GM23338 (cell line): ENCODE measurements around the gene SNX2. TPM values are rescaled to one million over a fixed set of nuclear protein-coding genes. Genes with fewer than 3 reads are reported as not detected.
"Not testable (repeated sequence)": the region's sequence is repeated elsewhere in the genome, so short reads cannot be mapped to it uniquely, and the experiment has no call there.

Source experiments
- ATAC-seq: fragments of 200-7000 bp; cut with Tn5 transposase; 3 replicates; pipeline ENCODE4 v1.9.1; 2020
- DNase-seq: peaks from one replicate; pipeline ENCODE4 v3.0.0-alpha.2; 2015; ENCODE audit warnings: low spot score
- H2AFZ ChIP-seq: fragments of 200-600 bp; sonication (generic); 2 replicates; pipeline ENCODE4 v1.8.0; 2016; ENCODE audit warnings: antibody characterized with exemption, mild to moderate bottlenecking, moderate library complexity
- H3F3A ChIP-seq: fragments of 200-600 bp; sonication (generic); replicated peaks from 2 replicates; pipeline ENCODE4 v1.8.0; 2017; ENCODE audit warnings: antibody characterized with exemption, mixed run types, low read depth
- H3K27ac ChIP-seq: fragments of 200-600 bp; sonication (generic); 2 replicates; pipeline ENCODE4 v1.6.1; 2016; ENCODE audit warnings: low read depth
- H3K27me3 ChIP-seq: fragments of 200-600 bp; sonication (generic); 2 replicates; pipeline ENCODE4 v1.8.0; 2016; ENCODE audit warnings: mild to moderate bottlenecking, mixed run types, moderate library complexity; ENCODE audit not compliant: insufficient read depth
- H3K36me3 ChIP-seq: fragments of 200-600 bp; sonication (generic); 2 replicates; pipeline ENCODE4 v1.8.0; 2016; ENCODE audit warnings: mild to moderate bottlenecking; ENCODE audit not compliant: insufficient read depth
- H3K4me1 ChIP-seq: fragments of 200-600 bp; sonication (generic); 2 replicates; pipeline ENCODE4 v1.8.0; 2016; ENCODE audit warnings: mild to moderate bottlenecking, moderate library complexity; ENCODE audit not compliant: insufficient read depth
- H3K4me2 ChIP-seq: fragments of 200-600 bp; sonication (generic); 2 replicates; pipeline ENCODE4 v1.7.1; 2017; ENCODE audit warnings: mixed run types
- H3K4me3 ChIP-seq: fragments of 200-600 bp; sonication (generic); 2 replicates; pipeline ENCODE4 v1.6.1; 2016; ENCODE audit warnings: mixed run types
- H3K79me2 ChIP-seq: fragments of 200-600 bp; sonication (generic); replicated peaks from 2 replicates; pipeline ENCODE4 v1.8.0; 2017; ENCODE audit warnings: mild to moderate bottlenecking; ENCODE audit not compliant: insufficient read depth
- H3K9me2 ChIP-seq: fragments of 200-600 bp; sonication (generic); 2 replicates; pipeline ENCODE4 v1.8.0; 2017; ENCODE audit not compliant: insufficient read depth
- H4K20me1 ChIP-seq: fragments of 200-600 bp; sonication (generic); replicated peaks from 2 replicates; pipeline ENCODE4 v1.8.0; 2017; ENCODE audit warnings: mild to moderate bottlenecking; ENCODE audit not compliant: insufficient read depth
- H3K27ac Mint-ChIP-seq: 2 replicates; pipeline ENCODE4 v1.8.0; 2020; ENCODE audit warnings: inconsistent platforms, mild to moderate bottlenecking, moderate library complexity, mixed read lengths
- H3K27me3 Mint-ChIP-seq: 3 replicates; pipeline ENCODE4 v1.8.0; 2022; ENCODE audit warnings: low read depth, mild to moderate bottlenecking, moderate library complexity, mixed read lengths, inconsistent platforms; ENCODE audit not compliant: insufficient read depth, poor library complexity
- H3K36me3 Mint-ChIP-seq: 3 replicates; pipeline ENCODE4 v1.8.0; 2021; ENCODE audit warnings: low read depth, mild to moderate bottlenecking, inconsistent platforms, moderate library complexity, mixed read lengths
- H3K4me1 Mint-ChIP-seq: 3 replicates; pipeline ENCODE4 v1.8.0; 2020; ENCODE audit warnings: mild to moderate bottlenecking, inconsistent platforms, mixed read lengths
- H3K4me3 Mint-ChIP-seq: 3 replicates; pipeline ENCODE4 v1.8.0; 2021; ENCODE audit warnings: moderate library complexity, mild to moderate bottlenecking, inconsistent platforms, mixed read lengths
- H3K9me3 Mint-ChIP-seq: 3 replicates; pipeline ENCODE4 v1.8.0; 2020; ENCODE audit warnings: moderate library complexity, mild to moderate bottlenecking, inconsistent platforms, mixed read lengths
- CREB1 ChIP-seq: fragments of 250-450 bp; sonication (Bioruptor Pico); IDR thresholded peaks from 2 replicates; pipeline ENCODE4 v1.5.0; 2020; ENCODE audit warnings: low read depth, mild to moderate bottlenecking, moderate library complexity
- EZH2 ChIP-seq: fragments of 200-600 bp; sonication (generic); IDR thresholded peaks from one replicate; pipeline ENCODE4 v1.8.0; 2017; ENCODE audit warnings: antibody characterized with exemption, mild to moderate bottlenecking, low read depth; ENCODE audit not compliant: unreplicated experiment
- EZH2phosphoT487 ChIP-seq: fragments of 200-600 bp; sonication (generic); IDR thresholded peaks from one replicate; pipeline ENCODE4 v1.8.1; 2018; ENCODE audit warnings: antibody characterized with exemption; ENCODE audit not compliant: unreplicated experiment
- JUNB ChIP-seq: IDR thresholded peaks from one replicate; pipeline ENCODE4 v1.6.1; 2016; ENCODE audit warnings: antibody characterized with exemption; ENCODE audit not compliant: unreplicated experiment
- NANOG ChIP-seq: IDR thresholded peaks from 2 replicates; pipeline ENCODE4 v1.6.1; 2016; ENCODE audit warnings: antibody characterized with exemption, borderline replicate concordance
- POLR2AphosphoS5 ChIP-seq: IDR thresholded peaks from 2 replicates; pipeline ENCODE4 v1.6.1; 2016; ENCODE audit warnings: antibody characterized with exemption, low read depth
- ZNF114 ChIP-seq: fragments of 250-450 bp; sonication (Bioruptor Pico); IDR thresholded peaks from 2 replicates; pipeline ENCODE4 v1.5.0; 2020; ENCODE audit warnings: mild to moderate bottlenecking, moderate library complexity
- ZNF331 ChIP-seq: fragments of 250-450 bp; sonication (Bioruptor Pico); IDR thresholded peaks from 2 replicates; pipeline ENCODE4 v1.5.0; 2020; ENCODE audit warnings: low read depth, mild to moderate bottlenecking, moderate library complexity
- polyA plus RNA-seq: library from polyadenylated mRNA; unstranded; fragments of >200 nt; fragmentation: Nextera tagmentation; extraction: Ambion mirVana; gene quantifications from 2 replicates; pipeline ENCODE4 v1.2.1, GENCODE V29; 2016
- total RNA-seq: library from RNA; depleted of rRNA; stranded (reverse); fragments of >200 nt; shearing (Covaris generic); gene quantifications from 2 replicates; pipeline ENCODE4 v1.2.3, GENCODE V29; 2014
- TF ChIP-seq, protein P1 (sequence below), 2 experiments: fragments of 200-600 bp in 1 of 2; sonication (generic) in 1 of 2; conservative IDR thresholded peaks; 2 replicates each; pipeline versions ENCODE4 v1.5.1 to v1.6.1; 2016 to 2017; ENCODE audit warnings: antibody characterized with exemption in 2 of 2, low read depth in 2 of 2, mild to moderate bottlenecking in 2 of 2, moderate library complexity in 1 of 2
- TF ChIP-seq, protein P2 (sequence below): IDR thresholded peaks from 2 replicates; pipeline ENCODE4 v1.6.1; 2016; ENCODE audit warnings: antibody characterized with exemption

The SNX2 gene
- total and polyA plus RNA-seq, 2 experiments from 2014 or later: 50.8 to 67.8 TPM

DNA sequence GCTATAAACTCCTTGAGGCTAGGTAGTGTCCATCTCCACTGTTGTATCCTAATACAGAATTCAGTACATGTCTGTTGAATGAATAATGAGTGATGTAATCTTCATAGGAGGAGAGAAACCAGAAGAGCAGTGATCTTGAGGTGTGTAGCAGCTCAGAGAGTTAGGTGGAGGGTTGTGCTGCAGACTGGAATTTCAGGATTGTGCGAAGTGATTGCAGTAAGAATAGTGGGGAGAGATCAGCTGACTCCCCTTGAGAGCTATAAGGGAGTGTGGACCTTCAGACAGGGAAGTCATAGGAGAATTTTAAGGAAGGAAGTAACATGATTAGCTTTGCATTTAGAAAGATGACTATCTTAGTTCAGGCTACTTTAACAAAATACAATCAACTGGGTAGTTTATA lies 74.9 kb downstream of the SNX2 start:
- Histone ChIP-seq H4K20me1 (no peaks in the 10 kb centered on the region), H3K4me1 (peaks cover 26% of the 10 kb centered on the region), H3K27ac (no peak overlapping the region), H3K27me3 (peaks cover 1% of the 10 kb centered on the region), H3K79me2 (peaks cover 15% of the 10 kb centered on the region), H3K36me3 (no peaks in the 10 kb centered on the region), H3K4me2 (no peak overlapping the region), H3K9me2 (no peaks in the 10 kb centered on the region), H3F3A (no peaks in the 10 kb centered on the region; the same call in 1 of the 2 replicates), H2AFZ (no peak overlapping the region), H3K4me3 (no peak overlapping the region)
- Mint-ChIP-seq H3K4me1 (peaks cover 19% of the 10 kb centered on the region), H3K27ac (no peak overlapping the region), H3K4me3 (no peak overlapping the region), H3K27me3 (peaks cover 8% of the 10 kb centered on the region), H3K36me3 (no peaks in the 10 kb centered on the region), H3K9me3 (no peaks in the 10 kb centered on the region)
- TF ChIP-seq, protein P1, sequence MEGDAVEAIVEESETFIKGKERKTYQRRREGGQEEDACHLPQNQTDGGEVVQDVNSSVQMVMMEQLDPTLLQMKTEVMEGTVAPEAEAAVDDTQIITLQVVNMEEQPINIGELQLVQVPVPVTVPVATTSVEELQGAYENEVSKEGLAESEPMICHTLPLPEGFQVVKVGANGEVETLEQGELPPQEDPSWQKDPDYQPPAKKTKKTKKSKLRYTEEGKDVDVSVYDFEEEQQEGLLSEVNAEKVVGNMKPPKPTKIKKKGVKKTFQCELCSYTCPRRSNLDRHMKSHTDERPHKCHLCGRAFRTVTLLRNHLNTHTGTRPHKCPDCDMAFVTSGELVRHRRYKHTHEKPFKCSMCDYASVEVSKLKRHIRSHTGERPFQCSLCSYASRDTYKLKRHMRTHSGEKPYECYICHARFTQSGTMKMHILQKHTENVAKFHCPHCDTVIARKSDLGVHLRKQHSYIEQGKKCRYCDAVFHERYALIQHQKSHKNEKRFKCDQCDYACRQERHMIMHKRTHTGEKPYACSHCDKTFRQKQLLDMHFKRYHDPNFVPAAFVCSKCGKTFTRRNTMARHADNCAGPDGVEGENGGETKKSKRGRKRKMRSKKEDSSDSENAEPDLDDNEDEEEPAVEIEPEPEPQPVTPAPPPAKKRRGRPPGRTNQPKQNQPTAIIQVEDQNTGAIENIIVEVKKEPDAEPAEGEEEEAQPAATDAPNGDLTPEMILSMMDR (conservative IDR thresholded peaks at IDR 0.05; ENCODE audit: low read depth in 2 of 2): no peak
- TF ChIP-seq, protein P2, sequence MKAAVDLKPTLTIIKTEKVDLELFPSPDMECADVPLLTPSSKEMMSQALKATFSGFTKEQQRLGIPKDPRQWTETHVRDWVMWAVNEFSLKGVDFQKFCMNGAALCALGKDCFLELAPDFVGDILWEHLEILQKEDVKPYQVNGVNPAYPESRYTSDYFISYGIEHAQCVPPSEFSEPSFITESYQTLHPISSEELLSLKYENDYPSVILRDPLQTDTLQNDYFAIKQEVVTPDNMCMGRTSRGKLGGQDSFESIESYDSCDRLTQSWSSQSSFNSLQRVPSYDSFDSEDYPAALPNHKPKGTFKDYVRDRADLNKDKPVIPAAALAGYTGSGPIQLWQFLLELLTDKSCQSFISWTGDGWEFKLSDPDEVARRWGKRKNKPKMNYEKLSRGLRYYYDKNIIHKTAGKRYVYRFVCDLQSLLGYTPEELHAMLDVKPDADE: no peak
- TF ChIP-seq EZH2: no peak
- no peak for DNase-seq
- ATAC-seq: no peak

DNA sequence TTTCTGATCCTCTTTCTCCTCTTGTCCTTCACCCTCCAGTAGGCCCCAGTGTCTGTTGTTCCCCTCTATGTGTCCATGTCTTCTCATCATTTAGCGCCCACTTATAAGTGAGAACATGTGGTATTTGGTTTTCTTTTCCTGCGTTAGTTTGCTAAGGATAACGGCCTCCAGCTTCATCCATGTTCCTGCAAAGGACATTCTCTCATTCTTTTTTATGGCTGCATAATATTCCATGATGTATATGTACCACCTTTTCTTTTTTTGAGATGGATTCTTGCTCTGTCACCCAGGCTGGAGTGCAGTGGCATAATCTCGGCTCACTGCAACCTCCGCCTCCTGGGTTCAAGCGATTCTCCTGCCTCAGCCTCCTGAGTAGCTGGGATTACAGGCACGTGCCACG lies 82.7 kb downstream of the SNX2 start:
- not testable (repeated sequence) for H3K36me3 Mint-ChIP-seq, H3K4me3 Mint-ChIP-seq, H3K27me3 Mint-ChIP-seq, DNase-seq, H3K9me3 Mint-ChIP-seq, H3K27ac ChIP-seq, H3F3A ChIP-seq, H3K9me2 ChIP-seq, H3K4me3 ChIP-seq, H4K20me1 ChIP-seq, H2AFZ ChIP-seq, ATAC-seq, H3K27me3 ChIP-seq, H3K27ac Mint-ChIP-seq, H3K36me3 ChIP-seq, H3K4me2 ChIP-seq
- H3K4me1 Mint-ChIP-seq: peaks cover 18% of the 10 kb centered on the region
- H3K79me2 ChIP-seq: peaks cover 13% of the 10 kb centered on the region; the same call in 1 of the 2 replicates
- H3K4me1 ChIP-seq: peaks cover 15% of the 10 kb centered on the region

DNA sequence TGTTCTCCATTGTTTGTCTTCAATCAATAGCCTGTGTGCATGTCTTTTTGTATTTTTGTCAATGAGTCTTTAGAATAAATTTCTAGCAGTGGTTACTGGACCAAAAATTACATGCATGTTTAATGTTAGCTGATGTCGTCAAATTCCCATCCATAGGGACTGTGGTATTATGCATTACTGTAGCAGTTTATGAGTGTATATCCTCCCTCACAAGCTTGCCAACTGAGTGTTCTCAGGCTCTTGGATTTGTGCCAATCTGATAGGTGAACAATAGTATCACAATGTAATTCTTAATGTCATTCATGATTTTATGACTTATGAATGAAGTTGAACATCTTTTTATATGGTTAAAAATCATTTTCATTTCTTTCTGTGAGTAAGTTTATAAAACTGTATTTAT lies 83.6 kb downstream of the SNX2 start:
- Histone ChIP-seq H3K4me1 (peaks cover 15% of the 10 kb centered on the region), H3K79me2 (peaks cover 13% of the 10 kb centered on the region; the same call in 1 of the 2 replicates), H3K4me3 (no peak overlapping the region), H3K9me2 (no peaks in the 10 kb centered on the region), H3K27me3 (no peaks in the 10 kb centered on the region), H3K4me2 (no peak overlapping the region), H4K20me1 (no peaks in the 10 kb centered on the region), H3K27ac (no peak overlapping the region), H2AFZ (no peak overlapping the region), H3K36me3 (no peaks in the 10 kb centered on the region), H3F3A (no peaks in the 10 kb centered on the region)
- H3K27ac Mint-ChIP-seq: no peak overlapping the region
- DNase-seq: no peak
- H3K9me3 Mint-ChIP-seq: peaks cover 3% of the 10 kb centered on the region; the same call in 1 of the 3 replicates
- no peak overlapping the region for H3K4me3 Mint-ChIP-seq
- peaks cover 18% of the 10 kb centered on the region for H3K4me1 Mint-ChIP-seq
- H3K27me3 Mint-ChIP-seq: peaks cover 1% of the 10 kb centered on the region
- ATAC-seq: no peak
- peaks cover 4% of the 10 kb centered on the region; the same call in 2 of the 3 replicates for H3K36me3 Mint-ChIP-seq
- no peak for TF ChIP-seq NANOG
- no peak for TF ChIP-seq EZH2phosphoT487
- no peak for TF ChIP-seq ZNF114 (CRISPR knock-in tag)
- TF ChIP-seq POLR2AphosphoS5: no peak
- TF ChIP-seq ZNF331 (CRISPR knock-in tag): no peak
- TF ChIP-seq EZH2: no peak
- no peak for TF ChIP-seq CREB1 (CRISPR knock-in tag)
- TF ChIP-seq JUNB: no peak
